ENCODE results near the gene PLXNB3. TPM values are rescaled to one million over a fixed set of nuclear protein-coding genes. Genes with fewer than 3 reads are reported as not detected.

The PLXNB3 gene
- total RNA-seq, 1 donor from 2014 or later, result 99.1 TPM

- H3K4me3 ChIP-seq, result peak overlapping the region; percentile 42 to 59
- no peak for TF ChIP-seq CTCF (IDR thresholded peaks at IDR 0.05)
- intact Hi-C loops (cut with DNase I), result no loop called here
- no peaks in the 10 kb centered on the region for H3K4me1 ChIP-seq
- no peak for DNase-seq (ENCODE audit: low spot score in 2 of 2)
- no peak overlapping the region for H3K27ac ChIP-seq
- no peaks in the 10 kb centered on the region for H3K36me3 ChIP-seq
- H3K9me3 ChIP-seq, result no peaks in the 10 kb centered on the region
- H3K27me3 ChIP-seq, result no peaks in the 10 kb centered on the region
These were observed 55.5 kb downstream of the PLXNB3 start for GRCh38 chrX:153819384-153820040.

- no peaks in the 10 kb centered on the region for H3K36me3 ChIP-seq
- DNase-seq (ENCODE audit: low spot score in 2 of 2), result no peak
- TF ChIP-seq CTCF (IDR thresholded peaks at IDR 0.05), result no peak
- no peaks in the 10 kb centered on the region for H3K27me3 ChIP-seq
- H3K9me3 ChIP-seq, result no peaks in the 10 kb centered on the region
- intact Hi-C loops (cut with DNase I), result no loop called here
- H3K27ac ChIP-seq, result no peak overlapping the region
- no peak overlapping the region for H3K4me3 ChIP-seq
- H3K4me1 ChIP-seq, result no peaks in the 10 kb centered on the region
These were observed 56.6 kb downstream of the PLXNB3 start for GRCh38 chrX:153820601-153821000.

GRCh38 chrX:153821066-153821465 is 57.0 kb downstream of the PLXNB3 start:
- no peaks in the 10 kb centered on the region for H3K36me3 ChIP-seq
- intact Hi-C loops (cut with DNase I), result no loop called here
- no peak overlapping the region for H3K4me3 ChIP-seq
- H3K27me3 ChIP-seq, result no peaks in the 10 kb centered on the region
- H3K4me1 ChIP-seq, result no peaks in the 10 kb centered on the region
- TF ChIP-seq CTCF (IDR thresholded peaks at IDR 0.05), result no peak
- no peaks in the 10 kb centered on the region for H3K9me3 ChIP-seq
- no peak overlapping the region for H3K27ac ChIP-seq
- no peak for DNase-seq (ENCODE audit: low spot score in 2 of 2)

- Histone ChIP-seq H3K36me3 (no peaks in the 10 kb centered on the region), H3K9me3 (no peaks in the 10 kb centered on the region), H3K4me1 (no peaks in the 10 kb centered on the region), H3K27me3 (no peaks in the 10 kb centered on the region), H3K4me3 (no peak overlapping the region), H3K27ac (no peak overlapping the region)
- no peak for TF ChIP-seq CTCF (IDR thresholded peaks at IDR 0.05)
- DNase-seq (ENCODE audit: low spot score in 2 of 2), result no peak
- intact Hi-C loops (cut with DNase I), result no loop called here
These were observed 60.3 kb downstream of the PLXNB3 start for GRCh38 chrX:153824348-153824747.

- peaks cover 0 to 4% of the 10 kb centered on the region in 2 donors for H3K4me1 ChIP-seq
- H3K9me3 ChIP-seq, result no peaks in the 10 kb centered on the region
- H3K36me3 ChIP-seq, result no peaks in the 10 kb centered on the region
- H3K27ac ChIP-seq, result no peak overlapping the region
- no peaks in the 10 kb centered on the region for H3K27me3 ChIP-seq
- DNase-seq (ENCODE audit: low spot score in 2 of 2), result no peak
- intact Hi-C loops (cut with DNase I), result no loop called here
- no peak for TF ChIP-seq CTCF (IDR thresholded peaks at IDR 0.05)
- no peak overlapping the region for H3K4me3 ChIP-seq
These were observed 61.0 kb downstream of the PLXNB3 start for GRCh38 chrX:153825042-153825441.

Other genes starting within 250 kb of the PLXNB3 start
- gene ATP2B3, start 246.6 kb upstream of the PLXNB3 start, total RNA-seq, result 0.32 TPM
- gene CCNQ, start 165.1 kb upstream of the PLXNB3 start, total RNA-seq, result 52.7 TPM
- not detected for gene DUSP9, start 117.0 kb upstream of the PLXNB3 start, total RNA-seq
- 1.4 TPM for gene PNCK, start 90.4 kb upstream of the PLXNB3 start, total RNA-seq
- 44.2 TPM for gene SLC6A8, start 76.3 kb upstream of the PLXNB3 start, total RNA-seq
- 63.0 TPM for gene BCAP31, start 39.9 kb upstream of the PLXNB3 start, total RNA-seq
- gene ABCD1, start 39.4 kb upstream of the PLXNB3 start, total RNA-seq, result 14.7 TPM
- gene SRPK3, start 16.8 kb downstream of the PLXNB3 start, total RNA-seq, result 4.5 TPM
- gene IDH3G, start 30.1 kb downstream of the PLXNB3 start, total RNA-seq, result 351 TPM
- gene SSR4, start 30.4 kb downstream of the PLXNB3 start, total RNA-seq, result 331 TPM
- gene PDZD4, start 66.3 kb downstream of the PLXNB3 start, total RNA-seq, result 23.2 TPM
- gene L1CAM, start 121.9 kb downstream of the PLXNB3 start, total RNA-seq, result 25.8 TPM
- 4.8 TPM for gene AVPR2, start 140.4 kb downstream of the PLXNB3 start, total RNA-seq
- 94.3 TPM for gene ARHGAP4, start 162.0 kb downstream of the PLXNB3 start, total RNA-seq
- gene NAA10, start 170.8 kb downstream of the PLXNB3 start, total RNA-seq, result 155 TPM
- 15.5 TPM for gene RENBP, start 180.4 kb downstream of the PLXNB3 start, total RNA-seq
- 91.4 TPM for gene HCFC1, start 207.6 kb downstream of the PLXNB3 start, total RNA-seq
- gene TMEM187, start 208.5 kb downstream of the PLXNB3 start, total RNA-seq, result 4.4 TPM